ENCODE results near the gene RSPRY1. TPM values are rescaled to one million over a fixed set of nuclear protein-coding genes. Genes with fewer than 3 reads are reported as not detected.
A peak's percentile ranks its signal among the peaks of the same experiment; 100 is the strongest.

RSPRY1 gene
- total and polyA plus RNA-seq, 2 donors from 2014 or later = 14.4 to 32.2 TPM

DNA sequence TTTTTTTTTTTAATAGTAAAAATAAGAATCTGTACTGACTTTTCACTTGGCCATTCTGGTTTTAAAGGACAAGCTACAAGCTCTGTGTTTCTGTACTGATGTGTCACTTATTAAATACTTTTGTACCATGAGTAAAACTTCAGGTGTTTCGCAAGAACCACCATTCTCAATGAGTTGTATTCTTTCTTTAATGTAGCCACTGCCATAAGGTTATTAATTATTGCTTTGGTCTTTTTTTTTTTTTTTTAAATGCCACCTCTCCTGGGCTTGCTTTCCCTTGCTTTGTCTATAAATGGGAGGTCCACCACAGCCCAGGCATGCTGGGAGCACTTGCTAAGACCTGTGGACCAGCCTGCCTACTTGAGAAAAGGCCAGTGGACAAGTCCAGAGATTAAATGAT is 67.3 kb downstream of the RSPRY1 start:
- Histone ChIP-seq H3K27ac (ENCODE audit: low read depth in 2 of 2, low read length in 2 of 2) (peak overlapping the region in 1 of 2 donors; percentile 76), H3K4me3 (ENCODE audit: low read length in 3 of 3) (peak overlapping the region in 1 of 3 donors; percentile 0), H3K9ac (ENCODE audit: low read length in 3 of 3) (no peak overlapping the region), H3K27me3 (ENCODE audit: control insufficient read depth, insufficient read depth, low read length) (no peaks in the 10 kb centered on the region), H3K9me3 (ENCODE audit: control insufficient read depth in 2 of 3, insufficient read depth in 1 of 3, low read length in 3 of 3) (no peaks in the 10 kb centered on the region), H3K4me1 (ENCODE audit: control insufficient read depth in 2 of 3, insufficient read depth in 2 of 3, low read depth in 1 of 3, low read length in 3 of 3) (peaks cover 0 to 28% (median 8%) of the 10 kb centered on the region in 3 donors), H3K36me3 (ENCODE audit: control insufficient read depth in 2 of 3, insufficient read depth in 3 of 3, low read length in 3 of 3) (peaks cover 5 to 52% (median 19%) of the 10 kb centered on the region in 3 donors)
- DNase-seq = no peak
- intact Hi-C loops (cut with DNase I) = no loop called here
- FAIRE-seq = no peak
- no peak for TF ChIP-seq CTCF (IDR thresholded peaks at IDR 0.05; ENCODE audit: borderline replicate concordance, extremely low read depth, insufficient read depth)

- H3K27ac ChIP-seq (ENCODE audit: low read depth in 2 of 2, low read length in 2 of 2) = peak overlapping the region in 1 of 2 donors; percentile 29
- FAIRE-seq (no peak), DNase-seq (no peak)
- intact Hi-C loops (cut with DNase I) = no loop called here
- no peak overlapping the region for H3K9ac ChIP-seq (ENCODE audit: low read length in 3 of 3)
- peaks cover 3 to 43% (median 17%) of the 10 kb centered on the region in 3 donors for H3K36me3 ChIP-seq (ENCODE audit: control insufficient read depth in 2 of 3, insufficient read depth in 3 of 3, low read length in 3 of 3)
- TF ChIP-seq CTCF (IDR thresholded peaks at IDR 0.05; ENCODE audit: borderline replicate concordance, extremely low read depth, insufficient read depth) = no peak
- no peaks in the 10 kb centered on the region for H3K27me3 ChIP-seq (ENCODE audit: control insufficient read depth, insufficient read depth, low read length)
- no peaks in the 10 kb centered on the region for H3K9me3 ChIP-seq (ENCODE audit: control insufficient read depth in 2 of 3, insufficient read depth in 1 of 3, low read length in 3 of 3)
- peaks cover 0 to 28% (median 8%) of the 10 kb centered on the region in 3 donors for H3K4me1 ChIP-seq (ENCODE audit: control insufficient read depth in 2 of 3, insufficient read depth in 2 of 3, low read depth in 1 of 3, low read length in 3 of 3)
- H3K4me3 ChIP-seq (ENCODE audit: low read length in 3 of 3) = no peak overlapping the region
Observed at GRCh38 chr16:57255686-57256415, 69.7 kb downstream of the RSPRY1 start.

- peaks cover 3 to 43% (median 13%) of the 10 kb centered on the region in 3 donors for H3K36me3 ChIP-seq (ENCODE audit: control insufficient read depth in 2 of 3, insufficient read depth in 3 of 3, low read length in 3 of 3)
- TF ChIP-seq CTCF (IDR thresholded peaks at IDR 0.05; ENCODE audit: borderline replicate concordance, extremely low read depth, insufficient read depth) = no peak
- no peak overlapping the region for H3K27ac ChIP-seq (ENCODE audit: low read depth in 2 of 2, low read length in 2 of 2)
- H3K4me1 ChIP-seq (ENCODE audit: control insufficient read depth in 2 of 3, insufficient read depth in 2 of 3, low read depth in 1 of 3, low read length in 3 of 3) = peaks cover 0 to 21% (median 8%) of the 10 kb centered on the region in 3 donors
- intact Hi-C loops (cut with DNase I) = no loop called here
- FAIRE-seq = no peak
- no peak for DNase-seq
- H3K27me3 ChIP-seq (ENCODE audit: control insufficient read depth, insufficient read depth, low read length) = no peaks in the 10 kb centered on the region
- H3K9me3 ChIP-seq (ENCODE audit: control insufficient read depth in 2 of 3, insufficient read depth in 1 of 3, low read length in 3 of 3) = no peaks in the 10 kb centered on the region
- no peak overlapping the region for H3K4me3 ChIP-seq (ENCODE audit: low read length in 3 of 3)
- no peak overlapping the region for H3K9ac ChIP-seq (ENCODE audit: low read length in 3 of 3)
Observed at GRCh38 chr16:57256601-57257395, 70.7 kb downstream of the RSPRY1 start.
